Middle frontal gyrus (tissue), 1 donor: ENCODE measurements around the gene SORCS2.

ENCODE experiments used
- DNase-seq: peaks from one replicate; pipeline ENCODE4 v3.0.0-alpha.2; 2015; ENCODE audit warnings: low spot score; ENCODE audit errors: extremely low spot score

The SORCS2 gene

DNA sequence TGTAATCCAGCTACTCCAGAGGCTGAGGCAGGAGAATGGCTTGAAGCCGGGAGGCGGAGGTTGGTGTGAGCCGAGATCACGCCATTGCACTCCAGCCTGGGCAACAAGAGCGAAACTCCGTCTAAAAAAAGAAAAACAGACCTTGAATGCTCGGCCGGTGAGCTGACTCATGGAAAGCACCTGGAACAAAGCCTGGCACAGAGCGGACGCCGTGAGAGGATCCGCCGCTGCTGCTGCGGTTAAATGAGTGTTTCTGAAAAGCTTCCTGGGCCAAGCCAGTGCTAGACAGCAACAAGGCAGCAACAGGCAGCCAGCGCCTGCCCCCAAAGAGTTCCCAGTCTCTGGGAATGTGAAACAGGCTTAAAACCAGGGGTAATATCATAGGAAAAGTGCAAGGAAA is 560.9 kb downstream of the SORCS2 start:
- no peak for DNase-seq

DNA sequence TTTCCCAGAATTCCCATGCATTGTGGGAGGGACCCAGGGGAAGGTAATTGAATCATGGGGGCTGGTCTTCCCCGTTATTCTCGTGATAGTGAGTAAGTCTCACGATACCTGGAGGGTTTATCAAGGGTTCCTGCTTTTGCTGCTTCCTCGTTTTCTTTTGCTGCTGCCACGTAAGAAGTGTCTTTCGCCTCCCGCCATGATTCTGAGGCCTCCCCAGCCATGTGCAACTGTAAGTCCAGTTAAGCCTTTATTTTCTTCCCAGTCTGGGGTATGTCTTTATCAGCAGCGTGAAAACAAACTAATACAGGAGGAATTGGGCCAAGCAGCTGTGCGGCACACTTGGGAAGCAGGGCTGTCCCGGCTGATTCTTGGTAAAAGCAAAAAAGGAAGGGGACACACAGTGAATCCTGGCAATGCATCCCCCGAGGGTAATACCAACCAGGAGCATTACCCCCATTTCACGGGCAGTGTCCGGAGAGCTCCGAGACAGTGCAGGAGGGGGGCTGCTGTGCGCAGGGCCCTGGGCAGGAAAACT is 561.7 kb downstream of the SORCS2 start:
- no peak for DNase-seq

DNA sequence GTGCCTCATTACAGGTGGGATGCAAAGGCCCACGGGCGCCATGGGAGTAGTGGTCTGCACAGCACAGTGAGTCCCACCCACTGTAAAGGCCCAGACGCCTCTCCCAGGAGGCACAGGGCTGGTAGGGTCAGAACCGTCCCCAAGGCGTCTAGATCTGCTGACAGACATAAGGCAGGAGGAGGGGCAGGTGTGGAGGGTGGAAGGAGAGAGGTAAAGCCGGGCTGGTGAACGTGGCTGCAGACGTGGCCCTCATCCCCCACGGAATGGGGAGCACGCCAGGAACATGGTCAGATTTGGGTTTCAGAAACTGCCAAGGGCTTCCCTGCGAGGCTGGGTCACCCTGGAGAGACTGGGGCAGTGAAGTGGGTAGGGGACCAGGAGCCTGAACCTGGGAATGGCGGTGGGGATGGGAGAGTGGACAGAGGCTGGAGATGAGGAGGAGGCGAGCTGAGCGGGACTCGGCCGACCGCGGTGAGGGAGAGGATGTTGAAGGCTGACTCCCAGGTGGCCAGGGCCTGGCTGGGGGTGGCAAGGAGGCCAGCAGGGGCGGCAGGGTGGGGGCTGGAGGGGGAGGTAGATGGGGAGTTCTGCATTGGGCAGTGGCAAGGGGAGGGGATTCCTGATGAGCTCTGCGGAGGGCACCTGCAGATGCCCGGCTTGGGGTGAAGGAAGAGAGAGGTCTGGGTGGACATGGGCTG is 562.4 kb downstream of the SORCS2 start:
- DNase-seq: no peak

DNA sequence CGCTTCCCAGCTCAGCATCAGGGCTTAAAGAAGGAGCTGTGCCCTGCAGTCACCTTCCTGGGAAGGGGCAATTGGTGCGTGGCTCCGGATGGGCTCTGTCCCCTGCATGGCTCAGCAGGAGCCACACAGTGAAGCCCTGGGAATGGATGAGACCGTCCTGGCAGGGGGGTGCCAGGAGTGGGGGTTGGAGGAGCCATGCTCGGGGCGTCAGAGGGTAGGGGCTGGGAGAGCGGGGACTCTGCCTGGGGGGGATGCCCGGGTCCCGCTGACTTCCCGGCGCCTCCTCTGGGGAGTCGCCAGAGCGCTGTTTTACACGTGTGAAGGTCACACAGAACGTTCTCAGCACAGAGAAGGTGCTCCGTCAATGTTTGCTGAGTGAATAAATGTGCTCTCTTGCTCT is 563.2 kb downstream of the SORCS2 start:
- no peak for DNase-seq

DNA sequence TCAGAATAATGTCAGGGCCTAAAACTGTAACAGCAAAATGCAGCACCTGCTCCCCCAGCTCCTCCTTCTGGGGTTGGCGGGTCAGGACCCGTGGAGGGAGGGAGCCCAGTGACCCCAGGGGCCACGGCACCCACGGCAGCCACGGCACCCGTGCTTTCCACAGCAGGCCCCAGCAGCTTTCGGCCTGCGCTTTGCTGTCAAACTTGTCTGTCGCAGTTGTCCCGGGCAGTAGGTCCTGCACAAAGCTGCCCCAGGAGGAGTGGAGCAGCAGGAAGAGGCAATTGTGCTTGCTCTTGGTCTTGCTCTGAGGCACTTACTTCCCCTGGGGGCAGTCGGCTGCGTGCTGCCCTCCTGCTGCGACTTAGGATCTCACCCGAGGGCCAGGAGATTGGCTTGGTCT is 563.7 kb downstream of the SORCS2 start:
- DNase-seq: no peak

DNA sequence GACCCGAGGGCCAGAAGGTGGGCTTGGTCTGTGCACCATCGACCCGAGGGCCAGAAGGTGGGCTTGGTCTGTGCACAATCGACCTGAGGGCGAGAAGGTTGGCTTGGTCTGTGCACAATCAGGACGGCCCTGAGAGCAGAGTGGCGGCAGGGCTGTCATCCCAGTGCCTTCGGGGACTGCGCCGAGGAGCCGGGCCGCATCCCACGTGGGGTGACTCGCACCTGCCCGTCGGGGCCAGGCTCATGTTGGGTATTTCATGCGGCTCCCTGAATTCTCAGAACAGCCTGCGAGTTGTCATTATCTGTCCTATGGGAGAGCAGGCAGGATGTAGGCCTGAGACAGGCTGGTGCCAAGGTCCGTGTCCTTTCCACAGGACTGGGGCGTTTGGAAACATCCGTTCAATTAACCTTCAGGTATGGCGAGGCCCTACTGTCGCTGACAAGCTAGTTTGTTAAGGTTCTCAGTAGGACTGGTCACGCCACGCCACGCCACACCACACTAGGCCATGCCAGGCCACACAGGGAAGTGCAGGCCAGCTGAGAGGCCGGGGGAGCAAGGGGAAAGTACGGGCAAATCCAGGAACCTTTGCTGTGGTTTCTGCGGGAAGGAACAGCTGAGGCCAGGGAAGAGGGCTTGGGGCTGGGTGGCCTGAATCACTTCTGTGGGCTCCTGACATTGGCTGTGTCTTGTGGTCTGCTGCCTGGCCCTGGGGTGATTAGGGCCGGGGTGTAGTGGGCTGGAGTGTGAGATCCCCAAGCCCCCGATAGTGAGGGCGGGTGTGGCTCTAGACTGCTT is 564.4 kb downstream of the SORCS2 start:
- no peak for DNase-seq

DNA sequence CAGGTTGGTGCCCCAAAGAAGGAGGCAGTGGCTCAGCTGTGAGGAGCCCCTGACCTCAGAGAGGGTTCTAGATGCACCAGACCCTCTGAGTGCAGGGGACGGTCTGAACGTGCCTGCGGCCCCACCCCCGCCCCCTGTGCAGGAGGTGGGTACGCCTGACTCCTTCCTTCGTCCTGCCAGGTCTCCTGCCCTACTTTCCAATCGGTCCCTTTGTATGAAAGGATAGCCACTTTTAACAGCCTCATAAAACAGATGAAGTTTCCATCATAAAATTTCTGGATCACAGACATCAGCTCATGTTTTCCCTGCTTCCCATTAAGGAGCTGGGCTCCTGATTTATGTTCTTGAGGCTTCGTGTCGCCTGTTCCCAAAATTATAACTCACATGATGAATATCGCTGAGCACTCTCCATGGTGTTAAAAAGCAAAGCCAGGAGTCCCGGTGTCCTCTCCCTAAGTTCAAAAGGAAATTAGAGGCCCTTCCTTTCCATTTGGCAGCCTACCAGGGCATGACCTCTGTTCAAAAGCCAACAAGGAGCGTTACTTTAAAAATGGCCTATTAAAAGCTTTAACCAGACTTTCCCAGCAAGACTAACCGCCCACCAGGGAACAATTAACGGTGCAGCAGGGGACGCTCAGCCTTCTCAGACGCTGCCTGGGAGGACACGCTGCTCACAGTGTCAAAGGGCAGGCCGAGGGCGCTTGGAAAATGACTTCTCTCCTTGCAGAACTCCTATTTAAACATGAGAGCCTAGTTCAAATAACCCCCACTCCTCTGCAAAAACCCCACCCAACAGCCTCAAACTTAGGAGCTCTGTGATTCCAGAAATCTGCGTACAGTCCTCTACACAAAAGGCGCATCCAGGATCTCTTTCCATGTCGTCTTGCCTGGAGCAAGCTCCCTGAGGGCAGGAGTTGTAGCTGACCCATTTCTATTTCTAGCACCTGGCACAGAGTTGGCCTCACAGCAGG is 565.4 kb downstream of the SORCS2 start:
- DNase-seq: no peak

DNA sequence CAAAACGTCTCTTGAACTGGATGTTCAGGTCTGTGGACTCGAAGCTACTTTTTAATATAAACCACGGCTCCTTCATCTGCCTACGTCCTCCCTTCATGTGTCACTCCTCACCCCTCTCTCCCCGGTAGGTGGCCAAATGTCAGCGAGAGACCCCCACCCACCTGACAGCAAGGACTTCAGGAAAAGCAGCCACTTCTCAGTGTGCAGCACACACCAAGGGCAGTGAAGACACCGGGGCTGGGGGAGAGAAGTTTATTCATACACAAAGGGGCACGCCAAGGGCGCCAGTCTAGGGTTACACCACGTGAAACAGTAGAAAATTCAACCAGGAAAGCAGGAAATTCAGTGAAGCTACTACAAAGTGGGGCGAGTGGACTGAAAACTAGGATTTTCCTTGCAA is 566.1 kb downstream of the SORCS2 start:
- DNase-seq: no peak

DNA sequence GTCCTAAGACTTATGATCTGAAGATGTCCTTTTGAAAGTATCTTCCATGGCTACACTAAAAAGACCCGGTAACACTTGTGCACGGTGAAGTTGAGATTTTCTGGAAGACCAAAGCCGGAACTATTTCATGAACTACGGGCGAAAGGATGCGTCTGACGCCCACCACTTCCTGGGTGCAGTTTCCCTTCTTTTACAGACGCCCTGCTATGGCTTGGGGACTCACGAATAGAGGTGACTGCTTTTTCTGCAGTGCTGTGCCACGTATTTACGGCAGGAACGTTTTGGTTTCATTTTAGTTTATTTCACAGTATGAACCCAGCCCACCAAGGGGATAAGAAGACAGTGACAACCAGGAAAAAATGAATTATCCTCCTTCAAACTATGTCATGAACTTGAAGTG is 566.9 kb downstream of the SORCS2 start:
- no peak for DNase-seq

DNA sequence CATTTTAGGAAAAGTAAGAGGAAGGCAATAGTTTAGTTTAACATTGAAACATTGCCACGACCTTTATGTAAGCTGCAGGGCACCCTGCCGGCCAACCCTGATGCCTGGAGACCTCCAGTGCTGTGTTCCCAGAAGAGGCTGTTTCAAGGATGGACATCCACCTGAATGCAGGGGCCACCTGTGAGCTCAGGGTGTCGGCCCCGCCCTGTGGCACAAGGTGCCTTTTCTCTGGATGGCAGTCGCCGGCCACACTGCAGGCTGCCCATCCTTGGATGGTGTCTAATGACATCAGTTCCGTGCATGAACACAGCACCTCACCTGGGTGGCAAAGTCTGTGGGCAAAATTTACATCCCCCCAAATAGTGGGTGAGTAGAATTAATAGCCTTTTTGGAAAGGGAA is 567.3 kb downstream of the SORCS2 start:
- no peak for DNase-seq

DNA sequence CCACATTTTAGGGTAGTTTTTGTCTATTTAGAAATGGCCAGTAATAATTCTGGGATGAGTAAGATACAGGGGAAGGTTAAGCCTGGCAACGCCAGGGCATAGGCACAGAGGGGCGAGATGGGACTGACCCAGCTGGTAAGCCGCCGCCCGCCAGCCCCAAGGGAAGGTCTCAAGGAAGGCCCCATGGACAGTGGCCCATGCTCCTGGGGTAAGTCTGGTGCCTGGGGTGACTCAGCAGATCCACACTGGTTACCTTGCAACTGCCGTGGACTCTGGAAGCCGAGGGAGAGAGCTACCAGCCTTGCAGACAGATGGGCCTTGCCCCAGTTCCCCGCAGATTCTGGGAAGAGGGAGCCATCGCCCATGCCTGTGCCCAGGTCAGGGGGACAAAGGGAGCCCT is 567.9 kb downstream of the SORCS2 start:
- DNase-seq: no peak

DNA sequence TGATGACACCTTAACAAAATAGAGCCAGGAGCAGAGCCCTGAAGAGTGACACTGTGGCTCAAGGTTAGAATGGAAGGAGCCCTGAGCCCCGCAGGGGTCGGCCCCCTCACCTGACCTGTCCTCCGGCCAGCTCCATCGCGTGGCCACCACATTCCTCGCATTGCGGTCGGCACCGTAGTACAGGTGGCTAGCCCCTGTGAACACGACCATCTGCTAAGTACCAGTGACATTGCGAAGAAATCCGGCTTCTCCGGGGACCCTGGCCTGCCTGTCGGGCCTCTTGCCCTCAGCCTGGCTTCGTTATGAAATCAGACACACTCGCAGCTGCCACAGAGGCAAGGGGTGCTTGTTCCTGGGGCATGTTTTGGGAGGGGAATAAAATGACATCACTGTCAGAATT is 568.4 kb downstream of the SORCS2 start:
- no peak for DNase-seq

DNA sequence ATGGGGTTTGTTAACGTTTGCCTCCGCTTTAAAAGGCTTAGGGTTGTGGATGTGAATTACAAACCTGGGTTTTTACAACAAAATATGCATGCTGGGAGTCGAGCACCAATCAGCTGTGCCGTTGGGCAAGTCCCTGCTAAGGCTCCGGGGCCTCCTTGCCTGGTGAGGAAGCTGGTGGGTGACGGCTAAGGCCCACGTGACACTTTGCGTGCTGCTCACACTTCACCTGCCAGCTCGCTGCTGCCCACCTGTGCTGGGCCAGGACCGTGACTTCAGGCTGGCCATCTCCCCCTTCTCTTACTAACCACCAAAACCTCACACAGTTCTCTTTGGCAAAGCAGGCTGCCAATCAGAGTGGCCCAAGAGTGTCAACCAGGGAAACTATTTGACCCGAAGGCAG is 569.0 kb downstream of the SORCS2 start:
- no peak for DNase-seq

DNA sequence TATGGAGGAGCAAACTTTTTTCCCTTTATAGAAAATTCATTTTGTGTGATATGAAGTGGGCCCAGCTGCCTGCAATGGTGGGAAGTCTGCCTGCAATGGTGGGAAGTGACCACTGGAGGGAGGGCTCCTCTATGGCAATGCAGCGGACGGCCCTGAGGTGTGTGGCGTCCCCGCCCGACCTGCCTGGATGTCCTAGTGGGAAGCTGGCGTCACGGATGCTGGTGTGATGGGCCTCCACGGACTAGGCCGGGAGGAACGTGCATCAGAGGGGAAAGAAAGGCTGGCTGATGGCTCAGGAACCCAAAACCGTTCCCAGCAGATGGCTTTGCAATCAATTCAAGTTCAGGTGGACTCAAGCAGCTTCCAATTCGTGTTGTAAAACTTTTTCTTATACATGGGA is 569.4 kb downstream of the SORCS2 start:
- DNase-seq: no peak

DNA sequence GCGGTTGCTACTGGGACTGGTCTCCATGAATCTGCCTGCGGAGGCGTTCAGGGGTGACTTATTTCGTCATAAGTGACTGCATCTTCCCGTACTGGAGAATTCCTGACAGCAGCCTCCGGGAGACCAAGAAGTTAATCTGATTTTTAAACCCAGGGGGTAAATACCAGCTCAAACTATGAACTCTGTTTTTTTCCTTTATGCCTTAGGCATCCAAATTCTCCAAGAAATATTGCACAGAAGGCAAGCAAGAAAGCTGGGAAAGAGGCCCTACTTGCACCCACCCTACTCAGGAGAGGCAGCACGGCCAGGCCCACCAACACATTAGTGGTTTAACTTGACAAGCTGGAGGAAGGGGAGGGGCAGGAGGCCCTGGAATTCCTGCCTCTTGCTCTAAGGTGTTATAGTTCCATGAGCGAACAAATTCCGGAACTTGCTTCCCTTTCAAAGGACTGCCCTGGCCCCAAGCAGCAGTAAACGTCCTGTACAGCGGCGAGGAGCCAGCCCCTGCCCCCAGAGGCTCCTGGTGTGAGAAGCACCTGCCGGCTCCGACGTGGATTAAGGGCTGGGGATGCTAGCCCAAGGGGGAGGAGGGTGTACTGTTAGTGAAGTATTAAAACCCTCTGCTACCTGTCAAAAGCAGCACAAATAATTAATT is 570.2 kb downstream of the SORCS2 start:
- DNase-seq: no peak

DNA sequence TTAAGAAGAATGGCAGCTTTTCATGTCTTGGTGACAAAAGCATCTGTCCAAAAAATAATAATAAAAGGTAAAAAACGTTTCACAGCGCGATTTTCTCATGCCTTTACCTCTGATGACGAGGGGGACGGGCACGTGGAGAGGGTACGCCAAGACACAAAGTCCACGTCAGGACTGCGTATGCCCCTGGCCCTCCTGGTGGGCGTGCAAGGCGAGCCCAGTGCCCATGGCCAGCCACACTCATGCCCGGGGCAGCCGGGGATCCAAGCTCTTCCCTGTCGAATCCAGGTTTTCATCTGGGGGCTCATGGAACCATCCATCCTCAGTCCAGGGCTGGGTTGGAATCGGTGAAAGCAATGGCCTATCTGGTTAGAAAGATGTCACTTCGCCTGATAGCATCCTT is 570.8 kb downstream of the SORCS2 start:
- no peak for DNase-seq

DNA sequence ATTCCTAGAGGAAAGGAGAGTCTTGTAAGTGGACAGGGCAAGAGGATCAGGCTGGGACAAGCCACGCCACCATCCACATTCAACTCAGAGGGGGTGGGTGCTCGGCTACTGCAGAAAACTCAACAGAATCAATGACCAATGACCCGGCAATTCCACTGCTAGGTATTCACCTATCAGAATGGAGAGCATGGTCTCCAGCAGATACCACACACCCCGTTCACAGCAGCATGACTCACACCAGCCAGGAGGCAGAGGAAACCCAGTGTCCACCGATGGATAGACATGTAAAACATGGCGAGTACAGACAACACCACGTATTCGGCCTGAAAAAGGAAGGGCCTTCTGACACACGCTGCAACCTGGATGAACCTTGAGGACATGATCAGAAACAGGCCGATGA is 571.5 kb downstream of the SORCS2 start:
- DNase-seq: no peak

DNA sequence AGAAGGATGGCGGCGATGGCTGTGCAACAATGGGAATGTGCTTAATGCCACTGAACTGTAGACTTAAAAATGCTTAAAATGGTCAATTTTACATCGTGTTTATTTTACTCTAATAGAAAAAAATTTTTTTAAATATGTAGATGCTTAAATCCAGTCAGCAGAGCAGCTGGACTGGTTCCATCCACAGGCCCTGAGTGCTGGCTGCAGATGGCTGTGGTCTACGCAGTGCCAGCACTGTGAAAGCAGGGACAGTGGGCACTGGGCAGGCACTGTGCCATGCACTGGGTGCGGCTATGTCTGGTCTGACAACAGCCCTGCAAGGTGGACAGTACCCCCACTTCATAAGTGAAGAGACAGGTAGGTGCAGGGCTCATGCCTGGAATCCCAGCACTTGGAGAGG is 572.1 kb downstream of the SORCS2 start:
- DNase-seq: no peak

DNA sequence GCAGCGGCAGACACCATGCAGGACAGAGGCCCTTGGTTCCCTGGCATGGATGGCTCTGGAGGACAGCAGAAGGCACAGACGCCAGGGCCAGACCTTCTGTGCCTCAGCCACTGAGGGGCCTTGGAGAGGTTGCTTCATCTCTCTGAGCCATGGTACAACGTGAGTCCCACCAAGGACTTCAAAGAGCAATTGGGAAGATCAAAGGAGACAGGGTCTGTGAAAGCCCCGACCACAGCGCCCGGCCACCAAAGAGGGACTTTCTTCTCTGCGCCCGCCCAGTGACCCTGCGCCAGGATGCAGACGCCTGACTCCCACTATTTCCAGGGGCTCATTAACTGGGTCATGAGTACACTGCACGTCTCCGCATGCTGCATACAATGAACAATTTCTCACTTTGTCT is 573.3 kb downstream of the SORCS2 start:
- DNase-seq: no peak

DNA sequence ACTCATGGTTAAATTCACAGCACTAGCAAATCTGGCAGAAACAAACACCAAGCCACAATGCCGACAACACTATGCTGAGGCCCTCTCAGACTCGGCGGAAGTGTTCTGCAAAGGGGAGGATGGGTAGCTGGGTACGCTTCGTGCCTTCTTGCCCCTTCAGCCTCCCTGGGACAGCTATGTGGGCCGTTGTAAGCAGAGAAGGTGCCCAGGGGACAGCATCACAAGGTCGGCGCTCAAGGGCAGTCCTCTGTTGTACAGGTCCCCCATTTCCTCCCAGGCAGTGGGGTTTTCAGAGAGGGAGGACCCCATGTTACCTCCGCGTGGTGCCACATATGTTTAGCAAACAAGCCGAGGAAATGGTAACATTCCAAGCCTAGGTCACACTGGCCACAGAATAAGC is 573.7 kb downstream of the SORCS2 start:
- DNase-seq: no peak

DNA sequence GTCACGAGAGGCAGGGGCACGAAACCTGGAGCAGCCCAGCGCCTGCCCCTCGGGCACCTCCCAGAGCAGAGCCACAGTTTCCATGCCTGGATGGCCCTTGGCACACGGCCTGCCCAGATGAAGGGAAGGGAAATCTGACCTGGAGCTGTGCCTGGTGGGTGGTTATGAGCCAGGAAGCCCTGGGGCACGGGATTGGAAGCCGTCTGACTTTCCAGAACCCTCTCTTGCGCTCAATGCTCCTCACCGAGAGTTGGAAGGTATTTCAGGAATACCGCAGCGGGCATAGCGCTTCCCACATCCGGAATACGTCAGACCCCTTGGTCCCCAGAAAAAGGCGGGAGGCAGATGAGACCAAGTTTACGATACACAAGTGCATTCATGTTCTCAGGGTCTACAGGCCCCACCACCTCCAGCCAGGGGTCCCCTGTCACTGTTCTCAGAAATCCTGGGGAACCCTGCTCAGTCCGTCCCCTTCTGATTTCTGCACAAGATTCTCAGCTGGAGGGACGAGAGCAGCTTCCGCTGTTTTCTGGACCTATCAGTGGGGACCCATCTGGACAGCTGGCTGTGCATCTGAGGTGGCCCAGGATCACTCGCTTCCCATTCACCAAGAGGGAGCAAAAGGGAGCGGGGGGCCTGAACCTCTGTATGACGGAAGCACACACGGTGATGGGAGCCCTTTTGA is 574.5 kb downstream of the SORCS2 start:
- no peak for DNase-seq
